Stimulated activated CD4-positive, alpha-beta T cell treated with anti-CD3 and anti-CD28 coated beads, TNF-alpha, amount 100 ng/mL, for 1 hour (primary cell): ENCODE results near the gene LCA5L.
"Not testable (repeated sequence)": the region's sequence is repeated elsewhere in the genome, so short reads cannot be mapped to it uniquely, and the experiment has no call there.

Experiments used
- DNase-seq, 3 donors: peaks; one replicate each; pipeline ENCODE4 v3.0.0-alpha.2; 2020; ENCODE audit warnings: low read depth in 3 of 3, low spot score in 1 of 3

The LCA5L gene

DNA sequence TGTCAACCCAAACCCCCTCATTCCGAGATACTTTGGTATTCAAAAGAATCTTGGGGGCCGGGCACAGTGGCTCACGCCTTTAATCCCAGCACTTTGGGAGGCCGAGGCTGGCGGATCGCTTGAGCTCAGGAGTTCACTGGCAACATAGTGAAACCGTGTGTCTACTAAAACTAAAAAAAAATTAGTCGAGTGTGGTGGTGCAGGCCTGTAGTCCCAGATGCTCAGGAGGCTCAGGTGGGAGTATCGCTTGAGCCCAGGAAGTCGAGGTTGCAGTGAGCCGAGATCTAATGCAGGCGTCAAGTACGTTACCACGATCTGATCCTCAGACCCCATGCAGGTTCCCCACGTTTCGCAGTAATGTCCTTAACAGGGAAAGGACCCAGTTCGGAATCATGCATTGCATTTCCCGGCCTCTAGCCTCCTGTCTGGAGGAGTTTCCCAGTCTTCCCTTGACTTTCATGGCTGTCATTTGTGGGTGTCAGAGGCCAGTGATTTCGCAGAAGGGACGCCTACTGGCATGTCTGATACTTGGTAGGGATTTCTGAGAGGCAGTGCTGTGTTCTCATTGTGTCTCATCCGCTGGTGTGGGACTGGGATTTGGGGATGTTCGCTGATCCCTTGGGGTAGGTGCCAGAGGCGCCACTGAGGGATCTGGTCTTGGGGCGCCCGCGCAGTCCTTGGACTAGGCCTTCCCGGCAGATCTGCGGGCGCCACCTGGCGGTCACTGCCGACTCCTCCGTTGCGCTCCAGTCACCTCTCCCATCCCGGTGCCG lies 57.4 kb downstream of the LCA5L start:
- DNase-seq: peak; percentile 67 to 89 (median 73)

DNA sequence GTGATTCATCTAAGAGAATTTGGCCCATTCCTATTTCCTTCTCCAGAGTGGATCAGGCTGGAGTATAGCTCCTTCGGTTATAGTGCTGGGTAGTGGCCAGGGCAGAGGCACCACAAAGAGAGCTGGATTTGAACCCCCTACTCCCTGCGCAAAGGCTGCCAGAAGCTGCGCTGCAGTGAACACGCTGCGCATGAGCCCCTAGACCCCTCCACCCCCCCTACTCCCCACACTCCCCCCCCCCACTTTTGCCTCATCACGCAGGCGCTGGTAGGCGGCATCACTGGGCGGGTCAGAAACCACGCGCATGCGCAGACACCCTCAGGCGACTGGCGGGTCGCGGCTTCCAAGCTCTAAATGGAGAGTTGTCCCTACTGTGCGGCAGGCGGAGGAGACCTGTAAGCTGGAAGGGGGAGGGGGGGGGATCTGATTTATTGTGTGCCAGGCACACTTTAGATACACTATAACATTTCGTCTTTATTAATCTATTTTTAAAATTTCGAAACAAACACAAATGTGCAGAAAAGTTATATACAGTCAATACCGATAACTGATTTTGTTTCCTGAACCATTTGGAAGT lies 58.0 kb downstream of the LCA5L start:
- peak; percentile 79 to 86 (median 85) for DNase-seq

DNA sequence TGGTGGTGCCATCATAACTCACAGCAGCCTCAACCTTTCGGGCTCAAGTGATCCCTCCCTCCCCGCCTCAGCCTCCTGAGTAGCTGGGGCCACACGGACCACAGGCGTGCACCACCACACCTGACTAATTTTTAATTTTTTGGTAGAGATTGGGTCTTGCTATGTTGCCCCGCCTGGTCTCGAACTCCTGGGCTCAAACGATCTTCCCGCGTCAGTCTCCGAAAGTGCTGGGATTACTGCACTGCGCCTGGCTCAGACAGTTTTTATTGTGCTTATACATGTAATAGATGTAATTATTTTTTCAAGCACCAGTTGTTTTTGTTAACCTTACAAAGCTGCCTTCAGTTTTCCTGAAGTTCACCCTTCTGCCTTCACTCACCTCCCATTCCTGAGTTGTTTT lies 58.7 kb downstream of the LCA5L start:
- no peak for DNase-seq

DNA sequence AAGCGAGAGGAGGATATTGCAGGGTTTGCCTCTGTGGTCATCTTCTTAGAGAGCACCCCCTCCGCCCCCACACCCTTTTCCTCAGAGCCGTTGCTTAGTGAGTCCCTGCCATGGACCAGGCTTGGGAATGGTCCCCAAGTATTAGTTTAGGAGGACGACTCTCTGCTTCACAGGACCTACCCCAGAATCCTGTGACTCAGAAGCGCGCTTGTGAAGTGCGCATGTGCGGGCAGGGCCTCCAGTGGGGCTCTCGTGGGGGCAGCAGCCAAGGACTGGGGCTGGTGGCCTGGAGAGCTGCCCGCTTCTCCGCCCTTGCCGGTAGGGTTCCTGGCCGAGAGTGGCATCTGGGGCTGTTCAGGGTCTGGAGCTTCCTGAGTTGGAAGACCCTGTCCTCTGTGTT lies 59.4 kb downstream of the LCA5L start:
- DNase-seq: no peak

DNA sequence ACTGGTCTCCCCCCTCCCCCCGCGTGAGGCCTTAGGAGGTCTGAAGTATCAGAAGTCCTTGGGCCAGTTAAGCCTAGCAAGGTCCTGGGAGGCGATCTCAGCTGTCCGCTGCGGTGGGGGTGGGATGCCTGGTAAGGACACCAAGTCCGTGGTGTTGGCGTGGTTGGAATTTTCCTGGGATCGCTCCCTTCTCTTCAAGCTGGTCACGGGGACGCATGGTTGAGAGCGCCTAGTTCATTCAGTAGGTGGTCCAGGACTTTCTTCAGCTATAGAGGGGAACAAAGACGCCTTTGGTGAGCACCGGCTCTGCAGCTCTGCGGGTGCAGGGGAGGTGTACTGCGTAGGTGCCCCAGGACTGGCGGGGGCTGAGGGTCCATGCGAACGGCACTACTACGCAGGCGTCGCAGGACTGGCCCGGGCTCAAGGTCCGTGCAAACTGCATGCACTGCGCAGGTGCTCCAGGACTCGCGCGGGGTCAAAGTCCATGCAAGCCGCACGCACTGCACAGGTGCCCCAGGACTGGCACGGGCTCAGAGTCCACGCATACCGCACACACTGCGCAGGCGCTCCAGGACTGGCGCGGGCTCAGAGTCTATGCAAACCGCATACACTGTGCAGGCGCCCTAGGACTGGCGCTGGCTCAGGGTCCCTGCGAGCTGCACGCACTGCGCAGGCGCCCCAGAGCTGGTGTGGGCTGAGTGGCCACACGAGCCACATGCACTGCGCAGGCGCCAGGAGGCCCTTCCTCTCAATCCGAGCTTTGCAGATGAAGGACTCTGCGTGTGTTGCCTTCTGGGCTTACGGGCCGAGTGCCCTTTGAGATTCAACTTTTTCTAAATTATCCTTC lies 60.1 kb downstream of the LCA5L start:
- peak in 1 of 3 donors; percentile 29 for DNase-seq

DNA sequence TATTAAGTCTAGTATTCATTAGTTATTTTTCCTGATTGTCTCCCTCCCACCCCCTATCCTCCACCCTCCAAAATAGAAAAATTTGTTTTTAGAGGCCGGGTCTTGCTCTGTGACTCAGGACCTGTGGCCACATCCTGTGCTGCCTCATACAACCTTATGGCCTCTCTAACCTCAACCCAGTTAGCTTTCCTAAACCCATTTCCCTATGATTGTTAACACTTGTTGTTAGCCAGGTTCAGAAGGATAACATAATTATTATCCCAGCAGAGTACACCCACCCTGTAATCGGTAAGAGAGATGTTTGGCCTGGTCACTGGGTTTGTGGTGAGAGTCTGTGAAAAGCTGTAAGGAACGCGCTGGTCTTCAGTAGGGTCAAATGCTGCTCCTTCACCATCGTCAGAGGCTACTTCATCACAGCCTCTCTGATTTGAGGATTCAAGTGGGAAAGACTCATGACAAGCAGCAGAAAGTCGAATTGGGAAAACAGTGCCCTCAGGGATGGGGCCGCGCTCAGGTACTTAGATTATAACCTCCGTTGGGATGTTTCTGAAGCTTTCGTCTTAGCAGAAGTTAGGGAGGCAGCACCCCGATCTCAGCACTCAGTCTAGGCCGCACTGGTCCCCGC lies 60.8 kb downstream of the LCA5L start:
- no peak for DNase-seq

DNA sequence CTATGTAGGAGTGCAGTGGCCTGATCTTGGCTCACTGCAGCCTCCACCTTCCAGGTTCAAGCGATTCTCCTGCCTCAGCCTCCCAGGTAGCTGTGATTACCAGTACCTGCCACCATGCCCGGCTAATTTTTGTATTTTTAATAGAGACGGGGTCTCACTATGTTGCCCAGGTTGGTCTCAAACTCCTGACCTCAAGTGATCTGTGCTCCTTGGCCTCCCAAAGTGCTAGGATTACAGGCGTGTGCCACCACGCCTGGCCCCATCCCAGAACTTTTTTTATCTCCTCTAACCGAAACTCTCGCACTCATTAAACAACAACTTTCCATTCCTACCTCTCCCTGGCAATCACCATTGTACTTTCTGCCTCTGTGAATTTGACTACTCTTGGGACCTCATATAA lies 63.5 kb downstream of the LCA5L start:
- DNase-seq: not testable (repeated sequence)

DNA sequence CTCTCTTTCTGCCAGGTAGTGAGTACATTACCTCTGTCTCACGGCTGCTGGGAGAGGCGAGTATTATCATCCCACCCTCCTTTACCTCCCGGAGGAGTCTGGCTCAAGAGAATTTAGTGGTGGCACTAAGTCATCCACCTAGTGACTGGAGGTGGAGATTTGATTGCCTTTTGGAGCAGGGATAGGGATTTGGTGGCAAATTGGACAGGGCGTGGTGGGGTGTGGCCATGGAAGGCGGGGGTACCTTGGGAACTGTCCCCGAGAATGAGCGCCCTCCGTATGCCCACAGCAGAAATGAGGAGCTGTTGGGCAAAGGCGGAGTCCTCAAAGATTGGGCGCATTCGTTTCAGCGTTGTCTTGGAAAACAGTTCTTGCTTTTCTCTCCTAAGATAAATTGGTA lies 64.6 kb downstream of the LCA5L start:
- DNase-seq: no peak

DNA sequence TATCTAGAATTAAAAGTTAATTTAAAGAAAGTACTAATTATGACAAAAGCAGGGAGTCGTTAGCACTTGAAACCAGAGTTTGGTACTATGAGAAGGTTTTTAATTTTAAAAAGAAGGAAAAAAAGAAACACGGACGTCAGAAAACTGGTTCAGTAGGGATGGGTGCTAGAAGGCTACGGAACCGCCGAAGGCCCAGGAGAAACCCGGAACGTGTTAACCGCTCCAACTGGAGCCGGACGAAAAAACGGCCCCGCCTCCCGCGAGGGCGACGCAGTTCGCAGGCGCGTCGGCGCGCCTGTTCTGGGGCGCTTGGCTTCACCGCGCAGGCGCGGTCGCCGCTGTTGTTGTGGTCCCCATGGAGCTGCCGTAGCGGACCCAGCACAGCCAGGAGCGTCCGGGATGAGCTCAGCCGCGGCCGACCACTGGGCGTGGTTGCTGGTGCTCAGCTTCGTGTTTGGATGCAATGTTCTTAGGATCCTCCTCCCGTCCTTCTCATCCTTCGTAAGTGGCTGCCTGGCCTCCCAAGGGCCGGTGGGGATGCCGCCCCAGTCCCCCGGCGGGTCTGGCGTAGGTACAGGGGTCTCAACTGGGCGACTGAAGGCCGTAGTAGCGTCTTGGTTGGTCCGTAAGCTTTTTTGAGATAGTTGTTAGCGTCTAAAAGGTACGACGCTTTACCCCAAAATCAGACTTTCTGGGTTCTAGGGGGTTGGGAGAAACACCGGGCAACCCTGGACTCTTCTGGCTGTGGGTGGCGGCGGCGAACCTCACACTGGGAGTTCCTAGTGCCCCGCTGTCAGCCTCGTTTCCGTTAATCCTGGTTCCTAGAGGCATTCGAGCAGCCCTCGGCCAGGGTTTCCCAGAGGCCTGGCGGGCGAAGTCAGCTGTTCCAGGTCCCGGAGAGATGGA lies 65.3 kb downstream of the LCA5L start:
- peak; percentile 72 to 80 (median 73) for DNase-seq

DNA sequence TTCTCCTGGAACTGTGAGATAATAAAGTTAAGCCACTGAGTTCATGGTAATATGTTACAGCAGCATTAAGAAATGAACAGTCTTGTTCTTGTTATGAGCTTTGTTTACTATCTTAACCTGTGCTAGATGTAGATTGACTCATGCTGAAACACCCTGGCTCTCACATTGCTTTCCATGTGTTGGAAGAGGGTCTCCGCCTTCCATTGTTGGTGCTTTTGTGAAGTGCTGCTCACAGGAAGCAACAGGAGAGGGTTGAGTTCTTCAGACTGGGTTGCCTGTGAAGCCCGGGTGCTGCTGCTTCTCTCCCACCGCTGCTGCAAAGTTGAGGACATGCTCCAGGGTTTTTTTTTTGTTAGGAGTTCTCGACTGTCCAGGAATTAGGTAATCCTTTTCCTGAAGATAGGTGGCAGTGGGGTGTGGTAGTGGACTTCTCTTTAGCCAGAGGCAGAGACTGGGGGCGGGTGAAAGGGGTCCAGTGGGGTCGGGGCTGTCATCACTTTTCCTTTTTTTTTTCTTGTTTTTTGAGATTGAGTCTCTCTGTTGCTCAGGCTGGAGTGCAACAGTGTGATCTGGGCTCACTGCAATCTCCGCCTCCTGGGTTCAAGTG lies 68.0 kb downstream of the LCA5L start:
- no peak for DNase-seq

DNA sequence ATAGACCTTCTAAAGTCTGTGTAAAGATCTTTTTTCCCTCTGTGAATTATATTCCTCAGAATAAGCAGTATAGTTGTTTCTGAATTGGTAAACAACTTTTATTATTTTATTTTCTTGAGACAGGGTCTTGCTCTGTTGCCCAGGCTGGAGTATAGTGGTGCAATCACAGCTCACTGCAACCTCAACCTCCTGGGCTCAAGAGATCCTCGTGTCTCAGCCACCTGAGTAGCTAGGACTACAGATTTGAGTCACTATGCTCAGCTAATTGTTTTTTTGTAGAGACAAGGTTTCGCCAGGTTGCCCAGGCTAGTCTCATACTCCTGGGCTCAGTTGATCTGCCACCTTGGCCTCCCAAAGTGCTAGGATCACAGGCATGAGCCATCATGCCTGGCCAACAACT lies 70.1 kb downstream of the LCA5L start:
- DNase-seq: no peak

DNA sequence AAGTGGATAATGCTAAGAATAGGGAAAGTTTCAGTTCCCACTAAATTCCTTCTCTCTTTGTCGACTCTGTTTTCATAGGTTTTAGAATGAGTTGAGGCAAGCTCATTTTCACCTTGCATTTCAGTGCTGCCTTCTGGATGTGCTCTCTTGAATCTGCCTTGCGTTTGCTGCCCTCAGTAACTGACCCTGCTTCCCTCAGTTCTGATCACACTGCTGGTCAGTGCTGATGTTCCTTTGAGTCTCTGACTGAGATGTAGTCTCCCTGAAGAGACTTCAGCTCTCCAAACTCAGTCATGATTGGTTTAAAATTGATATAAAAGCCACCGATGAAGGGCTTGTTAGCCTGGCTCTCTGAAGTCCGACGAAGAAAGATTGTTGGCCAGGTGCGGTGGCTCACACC lies 71.5 kb downstream of the LCA5L start:
- no peak for DNase-seq

DNA sequence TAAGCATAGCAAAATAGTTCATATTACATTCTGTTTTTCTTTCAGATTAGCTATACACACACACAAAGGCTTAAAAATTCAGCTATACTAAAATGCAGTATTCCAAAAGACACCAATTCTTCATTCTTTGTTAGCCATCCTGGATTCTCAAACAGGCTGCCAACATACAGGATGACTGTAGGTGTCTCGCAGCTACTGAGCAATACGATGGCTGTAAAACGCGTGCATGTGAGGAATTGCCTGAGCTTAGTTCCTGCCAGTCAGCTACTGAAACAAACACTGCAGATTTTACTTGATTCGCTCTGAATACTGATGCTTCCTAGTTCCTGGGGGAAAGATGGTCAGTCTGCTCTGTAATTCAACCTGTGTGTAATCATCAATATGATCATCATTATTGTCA lies 71.9 kb downstream of the LCA5L start:
- DNase-seq: no peak

DNA sequence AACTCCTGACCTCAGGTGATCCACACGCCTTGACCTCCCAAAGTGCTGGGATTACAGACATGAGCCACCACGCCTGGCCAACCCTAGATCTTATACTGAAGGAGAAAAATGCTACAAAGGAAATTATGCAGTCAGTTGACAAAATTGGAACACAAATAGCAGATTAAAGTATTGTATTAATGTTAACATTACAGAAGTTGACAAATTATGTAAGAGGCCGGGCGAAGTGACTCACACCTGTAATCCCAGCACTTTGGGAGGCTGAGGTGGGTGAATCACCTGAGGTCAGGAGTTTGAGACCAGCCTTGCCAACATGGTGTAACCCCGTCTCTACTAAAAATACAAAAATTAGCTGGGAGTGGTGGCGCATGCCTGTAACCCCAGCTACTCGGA lies 75.7 kb downstream of the LCA5L start:
- not testable (repeated sequence) for DNase-seq

DNA sequence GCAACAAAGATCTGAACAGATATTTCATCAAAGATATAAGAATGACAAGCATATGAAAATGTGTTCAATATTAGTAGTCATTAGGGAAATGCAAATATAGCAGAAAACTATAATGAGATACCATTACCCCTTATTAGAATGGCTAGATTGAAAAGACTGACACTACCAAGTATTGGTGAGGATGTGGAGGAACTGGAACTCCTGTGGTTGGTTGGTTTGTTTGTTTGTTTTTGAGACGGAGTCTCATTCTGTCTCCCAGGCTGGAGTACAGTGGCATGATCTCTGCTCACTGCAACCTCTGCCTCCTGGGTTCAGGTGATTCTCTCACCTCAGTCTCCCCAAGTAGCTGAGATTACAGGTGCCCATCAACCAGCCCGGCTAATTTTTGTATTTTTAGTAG lies 77.8 kb downstream of the LCA5L start:
- DNase-seq: no peak

DNA sequence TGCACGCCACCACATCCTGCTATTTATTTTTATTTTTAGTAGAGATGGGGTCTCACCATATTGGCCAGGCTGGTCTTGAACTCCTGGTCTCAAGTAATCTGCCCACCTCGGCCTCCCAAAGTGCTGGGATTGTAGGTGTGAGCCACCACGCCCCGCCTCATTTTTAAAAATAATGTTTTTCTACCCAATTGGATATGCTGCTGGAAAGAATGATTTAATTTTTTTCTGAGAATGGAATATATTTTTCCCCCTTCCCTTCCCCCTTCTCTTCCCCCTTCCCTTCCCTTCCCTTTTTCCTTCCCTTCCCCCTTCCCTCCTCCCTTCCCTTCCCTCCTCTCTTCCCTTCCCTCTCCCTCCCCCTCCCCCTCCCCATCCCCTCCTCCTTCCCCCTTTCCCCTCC lies 79.0 kb downstream of the LCA5L start:
- no peak for DNase-seq

DNA sequence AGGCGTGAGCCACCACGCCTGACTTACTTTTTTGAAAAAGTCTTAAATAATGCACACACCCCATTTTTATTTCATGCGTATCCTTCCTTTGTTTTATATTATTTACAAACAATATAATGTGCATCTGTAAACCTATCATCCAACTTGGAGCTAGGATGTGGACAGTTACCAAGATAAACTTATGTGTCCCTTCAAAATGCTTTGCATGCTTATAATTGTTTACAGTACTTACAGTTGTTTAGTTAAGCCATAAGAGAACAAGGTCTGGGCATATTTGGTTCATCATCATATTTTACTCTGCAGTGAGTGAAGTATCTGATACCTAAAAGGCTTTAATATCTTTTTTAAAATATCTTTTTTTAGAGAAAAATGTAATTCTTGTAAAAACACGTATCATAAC lies 80.6 kb downstream of the LCA5L start:
- DNase-seq: no peak

DNA sequence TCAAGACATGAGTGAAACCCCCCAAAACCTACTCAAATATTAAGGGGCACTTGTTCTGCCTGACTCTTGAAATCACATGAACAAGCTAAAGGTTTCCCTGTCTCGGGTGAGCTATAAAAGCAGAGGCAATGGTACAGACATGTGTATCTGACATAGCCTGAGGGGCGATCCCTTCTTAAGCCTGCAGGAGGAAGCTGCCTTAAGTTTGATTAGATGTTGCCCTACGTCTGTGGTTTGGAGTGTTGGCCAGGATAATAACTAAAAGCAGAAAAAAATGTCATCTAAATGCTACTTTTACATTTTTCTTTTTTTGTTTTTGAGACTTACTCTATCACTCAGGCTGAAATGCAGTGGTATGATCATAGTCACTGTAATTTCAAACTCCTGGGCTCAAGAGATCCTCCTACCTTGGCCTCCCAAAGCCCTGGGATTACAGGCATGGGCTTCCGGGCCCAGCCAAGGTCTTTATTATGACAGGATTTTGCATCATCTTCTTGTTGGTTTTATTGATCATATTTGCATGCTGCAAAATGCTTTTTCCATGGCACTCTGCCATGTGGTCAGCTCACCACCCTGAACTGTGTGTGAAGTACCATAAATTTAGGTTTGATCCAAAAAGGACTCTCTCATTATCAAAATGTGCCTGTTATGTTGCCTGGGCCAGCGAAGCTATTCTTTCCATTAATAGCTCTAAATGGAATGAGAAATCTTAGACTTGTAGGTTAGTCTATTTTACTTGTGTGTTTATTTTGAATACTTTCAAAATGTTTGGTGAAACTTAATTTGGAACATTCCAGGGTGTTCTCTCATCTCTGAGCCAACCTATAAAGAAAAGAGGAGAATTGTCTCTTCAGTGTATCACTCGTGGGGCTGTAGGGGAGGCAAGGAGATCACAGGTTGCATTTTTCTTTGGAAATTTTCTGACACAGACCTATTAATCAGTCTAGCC lies 81.7 kb downstream of the LCA5L start:
- no peak for DNase-seq

DNA sequence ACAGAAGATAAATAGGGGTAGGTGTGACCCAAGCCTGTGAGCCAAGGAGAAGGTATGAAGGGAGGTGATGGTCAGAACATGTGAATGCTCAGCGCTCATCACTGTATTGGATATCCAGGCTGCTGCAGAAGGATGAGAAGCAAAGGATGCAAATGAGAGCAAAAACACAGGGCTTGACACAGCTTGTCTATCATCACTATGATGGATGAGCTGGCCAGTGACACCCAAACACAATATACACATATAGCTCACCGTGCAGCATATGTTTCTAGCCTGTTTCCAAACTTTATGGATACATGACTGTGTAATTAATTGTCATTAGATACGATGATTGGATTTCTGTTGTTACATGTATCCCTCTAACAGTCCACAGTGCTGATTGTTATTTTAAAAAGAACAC lies 82.8 kb downstream of the LCA5L start:
- no peak for DNase-seq
